GM12892 (cell line): Measurements from ENCODE around the gene ARMC2.

Source experiments
- POLR2A ChIP-seq: IDR thresholded peaks from 2 replicates; pipeline ENCODE4 v1.6.1; 2011; ENCODE audit warnings: low read depth, low read length, control low read depth
- POLR2AphosphoS5 ChIP-seq: IDR thresholded peaks from 2 replicates; pipeline ENCODE4 v1.6.1; 2011; ENCODE audit warnings: low read depth, low read length, control low read depth
- TAF1 ChIP-seq: IDR thresholded peaks from 2 replicates; pipeline ENCODE4 v1.6.1; 2011; ENCODE audit warnings: low read depth, mild to moderate bottlenecking, control low read depth, low read length, borderline replicate concordance

- no peak for TF ChIP-seq POLR2A
- TF ChIP-seq POLR2AphosphoS5: no peak
- no peak for TF ChIP-seq TAF1
Observed at GRCh38 chr6:108996208-108996607, 148.0 kb downstream of the ARMC2 start.
